Measurements from ENCODE around the gene NXN. TPM values are rescaled to one million over a fixed set of nuclear protein-coding genes. Genes with fewer than 3 reads are reported as not detected.
A peak's percentile ranks its signal among the peaks of the same experiment; 100 is the strongest.

The NXN gene
- total RNA-seq, 2 donors from 2014 or later = 24.4 TPM

DNA sequence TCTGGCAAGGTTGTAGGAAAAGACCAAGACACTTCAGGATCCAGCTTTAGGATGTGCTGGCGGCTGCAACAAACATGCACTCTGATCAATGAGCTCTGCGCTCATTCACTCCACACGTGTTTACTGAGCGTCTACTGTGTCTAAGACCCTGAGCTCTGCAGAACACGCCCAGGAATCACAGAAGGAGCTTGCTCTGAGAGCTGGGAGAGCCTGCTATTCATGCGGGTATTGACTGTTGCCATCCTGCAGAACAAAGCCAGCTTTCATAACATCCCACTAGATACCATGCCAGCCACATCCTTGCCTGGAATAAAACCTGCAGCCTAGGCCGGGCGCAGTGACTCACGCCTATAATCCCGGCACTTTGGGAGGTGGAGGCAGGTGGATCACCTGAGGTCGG is 44.1 kb downstream of the NXN start:
- WGBS, 2 donors = 65 to 76% methylated on average over 5 to 11 of the region's 11 CpGs
- Histone ChIP-seq H3K4me3 (no peak overlapping the region), H3K9me3 (no peaks in the 10 kb centered on the region), H3K27ac (peak overlapping the region in 1 of 4 donors; percentile 37), H3K36me3 (replicated peaks in 1 of 2; ENCODE audit: insufficient read depth in 1 of 2, low read depth in 2 of 2) (no peaks in the 10 kb centered on the region), H3K27me3 (no peaks in the 10 kb centered on the region), H3K4me1 (peaks cover 33% of the 10 kb centered on the region)
- intact Hi-C loops (cut with DNase I) = no loop called here
- DNase-seq = peak in 1 of 4 donors; percentile 28
- ATAC-seq = peak; percentile 61
- TF ChIP-seq, protein P1, sequence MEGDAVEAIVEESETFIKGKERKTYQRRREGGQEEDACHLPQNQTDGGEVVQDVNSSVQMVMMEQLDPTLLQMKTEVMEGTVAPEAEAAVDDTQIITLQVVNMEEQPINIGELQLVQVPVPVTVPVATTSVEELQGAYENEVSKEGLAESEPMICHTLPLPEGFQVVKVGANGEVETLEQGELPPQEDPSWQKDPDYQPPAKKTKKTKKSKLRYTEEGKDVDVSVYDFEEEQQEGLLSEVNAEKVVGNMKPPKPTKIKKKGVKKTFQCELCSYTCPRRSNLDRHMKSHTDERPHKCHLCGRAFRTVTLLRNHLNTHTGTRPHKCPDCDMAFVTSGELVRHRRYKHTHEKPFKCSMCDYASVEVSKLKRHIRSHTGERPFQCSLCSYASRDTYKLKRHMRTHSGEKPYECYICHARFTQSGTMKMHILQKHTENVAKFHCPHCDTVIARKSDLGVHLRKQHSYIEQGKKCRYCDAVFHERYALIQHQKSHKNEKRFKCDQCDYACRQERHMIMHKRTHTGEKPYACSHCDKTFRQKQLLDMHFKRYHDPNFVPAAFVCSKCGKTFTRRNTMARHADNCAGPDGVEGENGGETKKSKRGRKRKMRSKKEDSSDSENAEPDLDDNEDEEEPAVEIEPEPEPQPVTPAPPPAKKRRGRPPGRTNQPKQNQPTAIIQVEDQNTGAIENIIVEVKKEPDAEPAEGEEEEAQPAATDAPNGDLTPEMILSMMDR (IDR thresholded peaks at IDR 0.05) = no peak
- no peak for TF ChIP-seq POLR2A (IDR thresholded peaks at IDR 0.05)

DNA sequence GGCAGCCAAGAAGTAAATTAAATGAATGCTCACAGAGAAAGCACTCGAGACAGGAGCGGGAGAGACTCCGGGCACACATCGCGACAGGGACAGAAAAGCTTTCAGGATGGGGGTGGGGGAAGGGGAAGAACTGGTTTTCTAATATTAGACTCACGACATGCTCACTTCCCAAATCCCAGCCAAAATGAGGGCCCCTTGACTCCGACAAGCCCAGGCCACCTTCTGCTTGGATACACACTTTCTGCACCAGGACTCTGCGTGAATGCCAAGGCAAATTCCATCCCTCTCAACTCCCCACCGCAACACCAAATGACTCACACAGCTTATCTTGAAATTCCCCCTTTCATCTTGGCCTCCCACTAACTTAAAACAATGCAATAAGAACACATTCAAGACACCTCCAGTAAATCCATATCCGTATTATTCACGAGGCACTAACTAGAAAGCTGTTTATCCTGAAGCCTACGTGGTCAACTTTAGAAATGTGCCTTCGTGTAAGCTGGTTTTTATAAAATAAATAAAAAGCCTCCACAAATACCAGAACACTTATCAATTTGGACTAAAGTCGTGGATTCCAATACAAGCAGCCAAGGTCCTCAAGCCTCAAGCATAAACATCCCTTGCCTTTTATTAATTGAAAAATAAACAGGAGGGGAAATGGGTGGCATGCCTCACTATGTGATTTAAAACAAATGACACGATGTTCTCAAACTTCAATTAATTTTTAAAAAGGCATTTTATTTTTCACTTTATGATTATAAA is 46.1 kb downstream of the NXN start:
- DNase-seq (peak; percentile 31 to 64 (median 52)), ATAC-seq (peak; percentile 69)
- intact Hi-C loops (cut with DNase I) = no loop called here
- peak overlapping the region; percentile 48 to 68 (median 51) for H3K27ac ChIP-seq
- no peak overlapping the region for H3K4me3 ChIP-seq
- H3K9me3 ChIP-seq = no peaks in the 10 kb centered on the region
- H3K27me3 ChIP-seq = no peaks in the 10 kb centered on the region
- WGBS, 2 donors = 26 to 41% methylated on average over 15 of the region's 15 CpGs
- H3K4me1 ChIP-seq = peaks cover 45% of the 10 kb centered on the region
- TF ChIP-seq, protein P1 (IDR thresholded peaks at IDR 0.05) = no peak
- TF ChIP-seq POLR2A (IDR thresholded peaks at IDR 0.05) = no peak
- H3K36me3 ChIP-seq (replicated peaks in 1 of 2; ENCODE audit: insufficient read depth in 1 of 2, low read depth in 2 of 2) = no peaks in the 10 kb centered on the region

DNA sequence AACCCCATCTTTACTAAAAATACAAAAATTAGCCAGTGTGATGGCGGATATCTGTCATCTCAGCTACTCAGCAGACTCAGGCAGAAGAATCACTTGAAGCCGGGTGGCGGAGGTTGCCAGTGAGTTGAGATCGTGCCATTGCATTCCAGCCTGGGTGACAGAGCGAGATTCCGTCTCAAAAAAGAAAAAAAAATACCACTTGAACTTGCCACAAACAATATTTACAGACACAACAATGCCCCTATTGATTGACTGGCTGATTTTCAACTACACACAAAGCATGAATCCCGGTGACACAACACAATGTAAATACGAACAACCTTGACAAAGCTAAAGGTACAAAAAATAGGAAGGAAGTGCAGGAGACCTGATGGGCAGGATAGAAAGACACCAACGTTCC is 49.3 kb downstream of the NXN start:
- 23 to 24% methylated on average over 9 of the region's 9 CpGs for WGBS, 2 donors
- intact Hi-C loops (cut with DNase I) = no loop called here
- H3K27ac ChIP-seq = peak overlapping the region in 2 of 4 donors; percentile 3 to 29
- no peaks in the 10 kb centered on the region for H3K27me3 ChIP-seq
- H3K36me3 ChIP-seq (replicated peaks in 1 of 2; ENCODE audit: insufficient read depth in 1 of 2, low read depth in 2 of 2) = no peaks in the 10 kb centered on the region
- ATAC-seq = peak; percentile 71
- peak in 1 of 4 donors; percentile 29 for DNase-seq
- no peak for TF ChIP-seq POLR2A (IDR thresholded peaks at IDR 0.05)
- TF ChIP-seq, protein P1 (IDR thresholded peaks at IDR 0.05) = no peak
- H3K9me3 ChIP-seq = no peaks in the 10 kb centered on the region
- no peak overlapping the region for H3K4me3 ChIP-seq
- H3K4me1 ChIP-seq = peaks cover 46% of the 10 kb centered on the region

DNA sequence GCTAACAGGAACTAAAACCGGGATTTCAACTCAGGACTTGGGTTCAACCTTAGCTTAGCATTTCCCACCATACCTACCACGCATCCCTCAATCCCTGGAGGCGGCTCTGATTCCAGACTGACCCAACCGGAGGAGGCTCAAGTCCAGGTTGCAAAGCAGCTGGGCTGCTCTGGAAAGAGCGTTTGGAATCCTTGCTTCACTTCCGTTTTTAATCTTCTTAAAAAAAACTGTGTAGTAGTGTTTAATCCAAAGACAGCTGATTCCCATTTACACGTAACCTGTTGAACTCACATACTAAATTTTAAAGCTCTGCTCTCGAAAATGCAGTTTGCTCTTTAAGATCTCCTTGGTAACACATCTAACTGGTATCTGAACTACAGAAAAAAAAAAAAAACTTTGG is 50.0 kb downstream of the NXN start:
- TF ChIP-seq POLR2A (IDR thresholded peaks at IDR 0.05) = no peak
- TF ChIP-seq, protein P1 (IDR thresholded peaks at IDR 0.05) = no peak
- Histone ChIP-seq H3K36me3 (replicated peaks in 1 of 2; ENCODE audit: insufficient read depth in 1 of 2, low read depth in 2 of 2) (no peaks in the 10 kb centered on the region), H3K4me1 (peaks cover 43% of the 10 kb centered on the region), H3K4me3 (no peak overlapping the region), H3K27me3 (no peaks in the 10 kb centered on the region), H3K9me3 (no peaks in the 10 kb centered on the region), H3K27ac (peak overlapping the region in 2 of 4 donors; percentile 3 to 29)
- intact Hi-C loops (cut with DNase I) = no loop called here
- ATAC-seq (no peak), DNase-seq (no peak)
- 76 to 82% methylated on average over 8 of the region's 8 CpGs for WGBS, 2 donors
